AML-193 (cell line): ENCODE data around the gene HAUS3.

Source experiments
- DNase-seq, 2 experiments: peaks; one replicate each; lab custom pipeline; 2025; lab: John Stamatoyannopoulos, UW

HAUS3 gene

GRCh38 chr4:2263926-2264321, 22.0 kb upstream of the HAUS3 start:
- DNase-seq: no peak

- no peak for DNase-seq
Measured at GRCh38 chr4:2262944-2263250, 21.0 kb upstream of the HAUS3 start.

- peak; percentile 97 for DNase-seq
Measured at GRCh38 chr4:2262145-2262943, 20.4 kb upstream of the HAUS3 start.

- no peak for DNase-seq
Measured at GRCh38 chr4:2261853-2262144, 19.9 kb upstream of the HAUS3 start, which contains the start of gene MXD4. MXD4 (minus strand) TSS chr4:2262109; CDS start chr4:2261980, 129 bp downstream.

GRCh38 chr4:2261110-2261852, 19.4 kb upstream of the HAUS3 start:
- peak; percentile 14 to 38 for DNase-seq

GRCh38 chr4:2260344-2261109, 18.6 kb upstream of the HAUS3 start:
- DNase-seq: no peak

- no peak for DNase-seq
Measured at GRCh38 chr4:2259541-2260343, 17.8 kb upstream of the HAUS3 start.

- DNase-seq: no peak
Measured at GRCh38 chr4:2259036-2259540, 17.2 kb upstream of the HAUS3 start.

GRCh38 chr4:2258091-2259035, 16.4 kb upstream of the HAUS3 start:
- no peak for DNase-seq

GRCh38 chr4:2257361-2258081, 15.6 kb upstream of the HAUS3 start:
- no peak for DNase-seq

- no peak for DNase-seq
Measured at GRCh38 chr4:2256781-2257191, 14.9 kb upstream of the HAUS3 start.

- no peak for DNase-seq
Measured at GRCh38 chr4:2256156-2256731, 14.3 kb upstream of the HAUS3 start.

GRCh38 chr4:2255501-2256155, 13.7 kb upstream of the HAUS3 start:
- no peak for DNase-seq

- DNase-seq: no peak
Measured at GRCh38 chr4:2254665-2255500, 13.0 kb upstream of the HAUS3 start.

GRCh38 chr4:2253160-2254084, 11.5 kb upstream of the HAUS3 start:
- no peak for DNase-seq

- no peak for DNase-seq
Measured at GRCh38 chr4:2252530-2253091, 10.7 kb upstream of the HAUS3 start.
